WTC11 (cell line): ENCODE measurements around the gene INHA. TPM values are rescaled to one million over a fixed set of nuclear protein-coding genes. Genes with fewer than 3 reads are reported as not detected.

Source experiments
- ATAC-seq: fragments of 200-7000 bp; cut with Tn5 transposase; 2 replicates; pipeline ENCODE4 v1.10.0; 2021; ENCODE audit warnings: mild to moderate bottlenecking, moderate library complexity
- CTCF ChIA-PET: fragments of 300-600 bp; sonication (Branson Sonifier 250); formaldehyde crosslinking; loops from one replicate; lab custom pipeline; 2021; ENCODE audit warnings: antibody characterized with exemption; lab: Charles Lee
- POLR2A ChIA-PET: fragments of 350-600 bp; sonication (Branson Sonifier 250); formaldehyde crosslinking; loops from one replicate; lab custom pipeline; 2021; ENCODE audit warnings: antibody characterized with exemption; lab: Charles Lee
- DNase-seq: peaks from one replicate; pipeline ENCODE4 v3.0.0; 2021; ENCODE audit warnings: low spot score
- H3K27ac Mint-ChIP-seq: 2 replicates; pipeline ENCODE4 v1.8.0; 2021; ENCODE audit warnings: mixed read lengths
- H3K27me3 Mint-ChIP-seq: 2 replicates; pipeline ENCODE4 v1.8.0; 2021; ENCODE audit warnings: low read depth, mild to moderate bottlenecking, moderate library complexity, mixed read lengths
- H3K36me3 Mint-ChIP-seq: 2 replicates; pipeline ENCODE4 v1.8.0; 2021; ENCODE audit warnings: mixed read lengths
- H3K4me1 Mint-ChIP-seq: 2 replicates; pipeline ENCODE4 v1.8.0; 2022; ENCODE audit warnings: mixed read lengths
- H3K4me3 Mint-ChIP-seq: 2 replicates; pipeline ENCODE4 v1.8.0; 2021; ENCODE audit warnings: mild to moderate bottlenecking, moderate library complexity, mixed read lengths
- H3K9me3 Mint-ChIP-seq: 2 replicates; pipeline ENCODE4 v1.8.0; 2021; ENCODE audit warnings: mixed read lengths
- CBFB ChIP-seq: sonication (generic); formaldehyde crosslinking; IDR thresholded peaks from 2 replicates; pipeline ENCODE4 v1.8.1; 2022; ENCODE audit warnings: mild to moderate bottlenecking, low read depth, missing genetic modification reagents
- CREM ChIP-seq: sonication (generic); formaldehyde crosslinking; IDR thresholded peaks from 2 replicates; pipeline ENCODE4 v1.8.1; 2022; ENCODE audit warnings: mild to moderate bottlenecking, missing genetic modification reagents, moderate library complexity
- EMX1 ChIP-seq: fragments of 250-450 bp; sonication (Bioruptor Pico); IDR thresholded peaks from 2 replicates; pipeline ENCODE4 v1.8.0; 2021; ENCODE audit warnings: mild to moderate bottlenecking
- ETV6 ChIP-seq: sonication (generic); formaldehyde crosslinking; IDR thresholded peaks from 2 replicates; pipeline ENCODE4 v1.8.1; 2022; ENCODE audit warnings: mild to moderate bottlenecking, missing genetic modification reagents
- FOXK1 ChIP-seq: sonication (generic); formaldehyde crosslinking; IDR thresholded peaks from 2 replicates; pipeline ENCODE4 v1.8.0; 2022; ENCODE audit warnings: mild to moderate bottlenecking, moderate library complexity, missing genetic modification reagents
- FOXP1 ChIP-seq: sonication (generic); formaldehyde crosslinking; IDR thresholded peaks from 2 replicates; pipeline ENCODE4 v1.8.0; 2022; ENCODE audit warnings: missing genetic modification reagents, mild to moderate bottlenecking, moderate library complexity, borderline replicate concordance
- GABPB1 ChIP-seq: sonication (generic); formaldehyde crosslinking; IDR thresholded peaks from 2 replicates; pipeline ENCODE4 v1.8.1; 2023; ENCODE audit warnings: mild to moderate bottlenecking, missing genetic modification reagents
- GTF2I ChIP-seq: fragments of 250-450 bp; sonication (Bioruptor Pico); conservative IDR thresholded peaks from 2 replicates; pipeline ENCODE4 v1.4.0; 2021; ENCODE audit warnings: mild to moderate bottlenecking
- JUN ChIP-seq: sonication (generic); formaldehyde crosslinking; IDR thresholded peaks from 2 replicates; pipeline ENCODE4 v1.8.0; 2023; ENCODE audit warnings: mild to moderate bottlenecking, missing genetic modification reagents
- NFE2L1 ChIP-seq: sonication (generic); formaldehyde crosslinking; IDR thresholded peaks from 2 replicates; pipeline ENCODE4 v1.8.1; 2023; ENCODE audit warnings: missing genetic modification reagents
- SMAD3 ChIP-seq: sonication (generic); formaldehyde crosslinking; IDR thresholded peaks from 2 replicates; pipeline ENCODE4 v1.8.0; 2022; ENCODE audit warnings: missing genetic modification reagents, mild to moderate bottlenecking, borderline replicate concordance
- SMAD4 ChIP-seq: sonication (generic); formaldehyde crosslinking; IDR thresholded peaks from 2 replicates; pipeline ENCODE4 v1.8.0; 2022; ENCODE audit warnings: mild to moderate bottlenecking, missing genetic modification reagents
- SP1 ChIP-seq: sonication (generic); formaldehyde crosslinking; conservative IDR thresholded peaks from 2 replicates; pipeline ENCODE4 v1.8.1; 2022; ENCODE audit warnings: missing genetic modification reagents
- ZNF138 ChIP-seq: sonication (generic); formaldehyde crosslinking; conservative IDR thresholded peaks from 2 replicates; pipeline ENCODE4 v1.8.1; 2022; ENCODE audit warnings: mild to moderate bottlenecking, moderate library complexity, missing genetic modification reagents
- ZNF317 ChIP-seq: sonication (generic); formaldehyde crosslinking; IDR thresholded peaks from 2 replicates; pipeline ENCODE4 v1.8.1; 2023; ENCODE audit warnings: low read depth, mild to moderate bottlenecking, moderate library complexity, missing genetic modification reagents, borderline replicate concordance
- total RNA-seq: library from RNA; stranded (reverse); gene quantifications from 3 replicates; pipeline ENCODE4 v1.2.3, GENCODE V29; 2021
- TF ChIP-seq, protein P1 (sequence below): fragments of 250-450 bp; sonication (Bioruptor Pico); IDR thresholded peaks from 2 replicates; pipeline ENCODE4 v1.8.0; 2021; ENCODE audit warnings: mild to moderate bottlenecking
- TF ChIP-seq, protein P2 (sequence below): sonication (generic); formaldehyde crosslinking; IDR thresholded peaks from 2 replicates; pipeline ENCODE4 v1.8.1; 2022; ENCODE audit warnings: mild to moderate bottlenecking, missing genetic modification reagents, moderate library complexity, borderline replicate concordance
- TF ChIP-seq, protein P3 (sequence below): fragments of 250-450 bp; sonication (Bioruptor Pico); IDR thresholded peaks from 2 replicates; pipeline ENCODE4 v2.1.2; 2022; ENCODE audit warnings: mild to moderate bottlenecking, moderate library complexity
- TF ChIP-seq, protein P4 (sequence below): sonication (generic); formaldehyde crosslinking; IDR thresholded peaks from 2 replicates; pipeline ENCODE4 v1.8.0; 2022; ENCODE audit warnings: mild to moderate bottlenecking, missing genetic modification reagents
- TF ChIP-seq, protein P5 (sequence below): sonication (generic); formaldehyde crosslinking; IDR thresholded peaks from 2 replicates; pipeline ENCODE4 v1.8.1; 2022; ENCODE audit warnings: mild to moderate bottlenecking, moderate library complexity, missing genetic modification reagents
- TF ChIP-seq, protein P6 (sequence below): sonication (generic); formaldehyde crosslinking; conservative IDR thresholded peaks from 2 replicates; pipeline ENCODE4 v1.8.1; 2023; ENCODE audit warnings: mild to moderate bottlenecking, low read depth, missing genetic modification reagents, moderate library complexity

Gene INHA
- total RNA-seq, 1 experiment from 2014 or later = 1.4 TPM

DNA sequence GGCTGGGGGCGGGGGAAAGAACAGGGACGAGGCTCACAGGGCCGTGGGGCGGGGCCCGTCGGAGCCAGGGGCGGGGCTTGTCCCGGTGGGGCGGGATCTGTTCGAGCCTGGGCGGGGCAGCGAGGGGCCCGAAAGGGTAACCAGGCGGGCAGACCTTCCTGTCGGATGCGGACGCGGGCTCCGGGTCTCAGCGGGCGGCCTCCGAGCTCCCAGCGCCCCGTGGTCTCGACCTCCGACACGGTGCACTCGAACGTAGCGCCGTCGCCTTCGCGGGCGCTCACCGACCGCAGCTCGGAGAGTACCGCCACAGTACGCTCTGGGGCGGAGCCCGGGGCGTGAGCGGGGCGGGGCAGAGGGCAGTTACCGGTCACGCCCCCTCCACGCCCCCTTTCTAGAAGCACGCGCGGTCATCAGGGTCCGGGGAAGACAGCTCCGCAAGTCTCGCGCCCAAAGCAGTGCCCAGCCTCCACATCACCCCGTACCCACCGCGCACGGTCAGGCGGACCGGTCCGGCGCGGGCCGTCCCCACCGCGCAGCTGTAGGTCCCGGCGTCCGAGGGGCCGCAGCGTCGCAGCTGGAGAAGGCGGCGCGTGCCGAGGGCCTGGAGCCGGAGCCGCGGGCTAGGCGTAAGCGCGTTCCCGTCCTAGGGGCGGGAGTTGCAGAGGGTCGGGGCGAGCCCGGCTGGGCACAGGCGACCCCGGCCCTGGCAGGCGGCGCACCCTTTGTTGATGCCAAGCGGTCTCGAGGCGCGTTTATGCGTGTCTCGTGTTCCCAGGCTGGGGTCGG, 19.5 kb upstream of the INHA start (continued):
- no peak for TF ChIP-seq GTF2I
- TF ChIP-seq JUN (CRISPR knock-in tag) = no peak
- peak; percentile 81; the same call in 1 of the 2 replicates for TF ChIP-seq SMAD3
- TF ChIP-seq CREM (CRISPR knock-in tag) = peak; percentile 84
- peak; percentile 56; the same call in 1 of the 2 replicates for TF ChIP-seq GABPB1 (CRISPR knock-in tag)
- TF ChIP-seq, protein P1, sequence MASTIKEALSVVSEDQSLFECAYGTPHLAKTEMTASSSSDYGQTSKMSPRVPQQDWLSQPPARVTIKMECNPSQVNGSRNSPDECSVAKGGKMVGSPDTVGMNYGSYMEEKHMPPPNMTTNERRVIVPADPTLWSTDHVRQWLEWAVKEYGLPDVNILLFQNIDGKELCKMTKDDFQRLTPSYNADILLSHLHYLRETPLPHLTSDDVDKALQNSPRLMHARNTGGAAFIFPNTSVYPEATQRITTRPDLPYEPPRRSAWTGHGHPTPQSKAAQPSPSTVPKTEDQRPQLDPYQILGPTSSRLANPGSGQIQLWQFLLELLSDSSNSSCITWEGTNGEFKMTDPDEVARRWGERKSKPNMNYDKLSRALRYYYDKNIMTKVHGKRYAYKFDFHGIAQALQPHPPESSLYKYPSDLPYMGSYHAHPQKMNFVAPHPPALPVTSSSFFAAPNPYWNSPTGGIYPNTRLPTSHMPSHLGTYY (CRISPR knock-in tag) = 0 out of 2 replicates have a peak, but pooled peaks have one; percentile 64
- TF ChIP-seq, protein P2, sequence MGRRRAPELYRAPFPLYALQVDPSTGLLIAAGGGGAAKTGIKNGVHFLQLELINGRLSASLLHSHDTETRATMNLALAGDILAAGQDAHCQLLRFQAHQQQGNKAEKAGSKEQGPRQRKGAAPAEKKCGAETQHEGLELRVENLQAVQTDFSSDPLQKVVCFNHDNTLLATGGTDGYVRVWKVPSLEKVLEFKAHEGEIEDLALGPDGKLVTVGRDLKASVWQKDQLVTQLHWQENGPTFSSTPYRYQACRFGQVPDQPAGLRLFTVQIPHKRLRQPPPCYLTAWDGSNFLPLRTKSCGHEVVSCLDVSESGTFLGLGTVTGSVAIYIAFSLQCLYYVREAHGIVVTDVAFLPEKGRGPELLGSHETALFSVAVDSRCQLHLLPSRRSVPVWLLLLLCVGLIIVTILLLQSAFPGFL (CRISPR knock-in tag) = peak; percentile 76; the same call in 1 of the 2 replicates
- TF ChIP-seq, protein P3, sequence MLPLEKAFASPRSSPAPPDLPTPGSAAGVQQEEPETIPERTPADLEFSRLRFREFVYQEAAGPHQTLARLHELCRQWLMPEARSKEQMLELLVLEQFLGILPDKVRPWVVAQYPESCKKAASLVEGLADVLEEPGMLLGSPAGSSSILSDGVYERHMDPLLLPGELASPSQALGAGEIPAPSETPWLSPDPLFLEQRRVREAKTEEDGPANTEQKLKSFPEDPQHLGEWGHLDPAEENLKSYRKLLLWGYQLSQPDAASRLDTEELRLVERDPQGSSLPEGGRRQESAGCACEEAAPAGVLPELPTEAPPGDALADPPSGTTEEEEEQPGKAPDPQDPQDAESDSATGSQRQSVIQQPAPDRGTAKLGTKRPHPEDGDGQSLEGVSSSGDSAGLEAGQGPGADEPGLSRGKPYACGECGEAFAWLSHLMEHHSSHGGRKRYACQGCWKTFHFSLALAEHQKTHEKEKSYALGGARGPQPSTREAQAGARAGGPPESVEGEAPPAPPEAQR (CRISPR knock-in tag) = no peak
- TF ChIP-seq, protein P4, sequence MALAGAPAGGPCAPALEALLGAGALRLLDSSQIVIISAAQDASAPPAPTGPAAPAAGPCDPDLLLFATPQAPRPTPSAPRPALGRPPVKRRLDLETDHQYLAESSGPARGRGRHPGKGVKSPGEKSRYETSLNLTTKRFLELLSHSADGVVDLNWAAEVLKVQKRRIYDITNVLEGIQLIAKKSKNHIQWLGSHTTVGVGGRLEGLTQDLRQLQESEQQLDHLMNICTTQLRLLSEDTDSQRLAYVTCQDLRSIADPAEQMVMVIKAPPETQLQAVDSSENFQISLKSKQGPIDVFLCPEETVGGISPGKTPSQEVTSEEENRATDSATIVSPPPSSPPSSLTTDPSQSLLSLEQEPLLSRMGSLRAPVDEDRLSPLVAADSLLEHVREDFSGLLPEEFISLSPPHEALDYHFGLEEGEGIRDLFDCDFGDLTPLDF (CRISPR knock-in tag) = no peak; the same call in 1 of the 2 replicates
- TF ChIP-seq ZNF138 (CRISPR knock-in tag) = peak; percentile 88; the same call in 1 of the 2 replicates
- TF ChIP-seq FOXP1 = peak; percentile 93
- TF ChIP-seq NFE2L1 (CRISPR knock-in tag) = no peak
- peak; percentile 68; the same call in 1 of the 2 replicates for TF ChIP-seq FOXK1 (CRISPR knock-in tag)
- peak; percentile 83; the same call in 1 of the 2 replicates for TF ChIP-seq ETV6 (CRISPR knock-in tag)
- 0 out of 2 replicates have a peak, but pooled peaks have one; percentile 34 for TF ChIP-seq EMX1
- TF ChIP-seq SP1 (CRISPR knock-in tag) = peak; percentile 94
- no peak for TF ChIP-seq SMAD4
- TF ChIP-seq CBFB (CRISPR knock-in tag) = peak; percentile 60; the same call in 1 of the 2 replicates
- TF ChIP-seq ZNF317 (CRISPR knock-in tag) = no peak

DNA sequence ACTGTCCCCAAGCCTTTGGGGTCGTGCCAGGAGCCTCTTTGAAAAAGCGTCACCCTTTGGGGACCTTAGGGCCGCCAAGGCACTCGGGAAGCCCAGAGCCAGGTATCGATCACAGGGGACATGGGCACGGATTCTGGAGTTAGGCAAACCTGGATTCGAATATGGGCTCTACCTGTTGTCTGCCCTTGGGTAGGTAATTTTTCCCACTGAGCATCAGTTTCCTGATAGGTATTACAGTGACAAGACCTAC, 19.0 kb upstream of the INHA start:
- DNase-seq = no peak
- H3K27ac Mint-ChIP-seq = no peak overlapping the region
- ChIA-PET POLR2A (interaction anchor here (0.8 to 2.8 kb wide), 5 partner anchors 8 to 44 kb away, joined by 3 to 17 read pairs (median 14); partner anchors contain the start of genes CHPF, INHA, OBSL1 and STK11IP), CTCF (interaction anchor here (1.0 to 3.9 kb wide), 6 partner anchors 8 to 57 kb away, joined by 4 to 35 read pairs (median 7); partner anchors contain the start of genes CHPF and TMEM198)
- H3K27me3 Mint-ChIP-seq = peaks cover 38% of the 10 kb centered on the region
- peaks cover 10% of the 10 kb centered on the region for H3K4me1 Mint-ChIP-seq
- peak overlapping the region; percentile 53 for H3K4me3 Mint-ChIP-seq
- H3K9me3 Mint-ChIP-seq = no peaks in the 10 kb centered on the region
- TF ChIP-seq, protein P5, sequence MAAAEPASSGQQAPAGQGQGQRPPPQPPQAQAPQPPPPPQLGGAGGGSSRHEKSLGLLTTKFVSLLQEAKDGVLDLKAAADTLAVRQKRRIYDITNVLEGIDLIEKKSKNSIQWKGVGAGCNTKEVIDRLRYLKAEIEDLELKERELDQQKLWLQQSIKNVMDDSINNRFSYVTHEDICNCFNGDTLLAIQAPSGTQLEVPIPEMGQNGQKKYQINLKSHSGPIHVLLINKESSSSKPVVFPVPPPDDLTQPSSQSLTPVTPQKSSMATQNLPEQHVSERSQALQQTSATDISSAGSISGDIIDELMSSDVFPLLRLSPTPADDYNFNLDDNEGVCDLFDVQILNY (CRISPR knock-in tag) = peak; percentile 14; the same call in 1 of the 2 replicates
- TF ChIP-seq, protein P6, sequence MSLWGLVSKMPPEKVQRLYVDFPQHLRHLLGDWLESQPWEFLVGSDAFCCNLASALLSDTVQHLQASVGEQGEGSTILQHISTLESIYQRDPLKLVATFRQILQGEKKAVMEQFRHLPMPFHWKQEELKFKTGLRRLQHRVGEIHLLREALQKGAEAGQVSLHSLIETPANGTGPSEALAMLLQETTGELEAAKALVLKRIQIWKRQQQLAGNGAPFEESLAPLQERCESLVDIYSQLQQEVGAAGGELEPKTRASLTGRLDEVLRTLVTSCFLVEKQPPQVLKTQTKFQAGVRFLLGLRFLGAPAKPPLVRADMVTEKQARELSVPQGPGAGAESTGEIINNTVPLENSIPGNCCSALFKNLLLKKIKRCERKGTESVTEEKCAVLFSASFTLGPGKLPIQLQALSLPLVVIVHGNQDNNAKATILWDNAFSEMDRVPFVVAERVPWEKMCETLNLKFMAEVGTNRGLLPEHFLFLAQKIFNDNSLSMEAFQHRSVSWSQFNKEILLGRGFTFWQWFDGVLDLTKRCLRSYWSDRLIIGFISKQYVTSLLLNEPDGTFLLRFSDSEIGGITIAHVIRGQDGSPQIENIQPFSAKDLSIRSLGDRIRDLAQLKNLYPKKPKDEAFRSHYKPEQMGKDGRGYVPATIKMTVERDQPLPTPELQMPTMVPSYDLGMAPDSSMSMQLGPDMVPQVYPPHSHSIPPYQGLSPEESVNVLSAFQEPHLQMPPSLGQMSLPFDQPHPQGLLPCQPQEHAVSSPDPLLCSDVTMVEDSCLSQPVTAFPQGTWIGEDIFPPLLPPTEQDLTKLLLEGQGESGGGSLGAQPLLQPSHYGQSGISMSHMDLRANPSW = no peak
- peaks cover 10% of the 10 kb centered on the region; the same call in 1 of the 2 replicates for H3K36me3 Mint-ChIP-seq
- ATAC-seq = no peak
